GM21423 (cell line): ENCODE results near the gene PACSIN2.
"Not testable (repeated sequence)": the region's sequence is repeated elsewhere in the genome, so short reads cannot be mapped to it uniquely, and the experiment has no call there.

Experiments
- ATAC-seq: cut with Tn5 transposase; IDR thresholded peaks from one replicate; pipeline ENCODE4 v1.9.1; 2021; ENCODE audit warnings: mild to moderate bottlenecking, moderate library complexity; ENCODE audit not compliant: unreplicated experiment

The PACSIN2 gene

DNA sequence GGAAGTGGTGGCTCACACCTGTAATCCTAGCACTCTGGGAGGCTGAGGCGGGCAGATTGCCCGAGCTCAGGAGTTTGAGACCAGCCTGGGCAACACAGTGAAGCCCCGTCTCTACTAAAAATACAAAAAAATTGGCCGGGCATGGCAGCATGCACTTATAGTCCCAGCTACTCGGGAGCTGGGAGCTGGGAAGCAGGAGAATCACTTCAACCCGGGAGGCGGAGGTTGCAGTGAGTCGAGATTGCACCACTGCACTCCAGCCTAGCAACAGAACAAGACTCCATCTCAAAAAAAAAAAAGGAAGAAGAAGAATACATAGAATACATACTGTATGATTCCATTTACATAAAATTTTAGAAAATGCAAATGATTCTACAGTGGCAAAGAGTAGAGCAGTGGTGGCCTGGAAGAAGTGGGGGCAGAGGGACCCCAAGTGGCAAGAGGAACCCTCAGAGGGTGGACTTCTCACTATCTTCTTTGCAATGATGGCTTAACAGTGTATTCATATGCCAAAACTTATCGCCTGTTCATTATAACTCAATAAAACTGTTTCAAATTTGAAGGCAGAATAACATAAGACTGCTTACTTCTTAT lies 22.0 kb downstream of the PACSIN2 start:
- ATAC-seq: no peak

DNA sequence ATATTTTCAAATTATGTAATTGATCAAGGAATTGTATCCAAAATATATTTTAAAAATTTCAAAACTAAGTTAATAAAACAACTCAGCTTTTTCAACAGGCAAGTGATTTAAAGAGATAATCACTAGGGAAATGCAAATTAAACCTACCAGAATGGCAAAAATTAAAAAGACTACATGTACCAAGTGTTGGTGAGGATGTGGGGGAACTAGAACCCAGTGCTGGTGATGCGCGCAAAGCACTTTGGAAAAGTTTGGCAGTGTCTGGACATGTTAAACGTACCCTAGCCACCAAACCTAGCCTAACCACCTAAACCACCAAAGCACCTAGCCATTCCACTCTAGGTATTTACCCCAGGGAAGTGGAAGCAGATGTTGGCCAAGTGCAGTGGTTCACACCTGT lies 22.9 kb downstream of the PACSIN2 start:
- ATAC-seq: no peak

DNA sequence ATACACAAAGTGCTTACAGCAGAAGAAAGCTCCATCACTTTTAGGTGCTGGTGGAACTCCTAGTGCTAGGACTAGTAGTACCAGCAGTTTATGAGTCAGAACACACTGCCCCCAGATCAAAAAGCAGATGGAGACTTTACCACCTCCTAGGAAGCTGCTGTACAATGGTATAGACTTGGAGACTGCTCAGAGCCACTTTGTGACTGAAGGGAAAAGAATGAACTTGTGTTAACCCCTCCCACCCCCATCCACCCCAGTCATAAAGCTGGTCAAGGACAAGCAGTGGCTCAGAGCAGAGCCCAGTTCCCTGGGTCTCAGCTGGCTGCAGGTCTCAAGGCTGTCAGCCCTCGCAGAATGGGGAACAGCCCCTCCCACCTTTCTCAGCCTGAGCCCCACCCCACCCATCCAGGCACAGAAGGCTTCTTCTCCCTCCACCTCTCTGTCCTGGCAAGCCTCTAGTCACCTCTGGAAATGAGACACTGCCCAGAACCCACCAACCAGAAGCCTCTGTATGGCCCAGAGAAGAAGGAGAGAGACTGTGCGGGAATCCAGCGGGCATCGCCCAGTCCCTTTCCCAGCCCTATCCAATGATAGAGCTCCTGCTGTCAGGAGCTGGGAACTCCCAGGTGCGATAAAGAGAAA lies 23.8 kb downstream of the PACSIN2 start:
- no peak for ATAC-seq

DNA sequence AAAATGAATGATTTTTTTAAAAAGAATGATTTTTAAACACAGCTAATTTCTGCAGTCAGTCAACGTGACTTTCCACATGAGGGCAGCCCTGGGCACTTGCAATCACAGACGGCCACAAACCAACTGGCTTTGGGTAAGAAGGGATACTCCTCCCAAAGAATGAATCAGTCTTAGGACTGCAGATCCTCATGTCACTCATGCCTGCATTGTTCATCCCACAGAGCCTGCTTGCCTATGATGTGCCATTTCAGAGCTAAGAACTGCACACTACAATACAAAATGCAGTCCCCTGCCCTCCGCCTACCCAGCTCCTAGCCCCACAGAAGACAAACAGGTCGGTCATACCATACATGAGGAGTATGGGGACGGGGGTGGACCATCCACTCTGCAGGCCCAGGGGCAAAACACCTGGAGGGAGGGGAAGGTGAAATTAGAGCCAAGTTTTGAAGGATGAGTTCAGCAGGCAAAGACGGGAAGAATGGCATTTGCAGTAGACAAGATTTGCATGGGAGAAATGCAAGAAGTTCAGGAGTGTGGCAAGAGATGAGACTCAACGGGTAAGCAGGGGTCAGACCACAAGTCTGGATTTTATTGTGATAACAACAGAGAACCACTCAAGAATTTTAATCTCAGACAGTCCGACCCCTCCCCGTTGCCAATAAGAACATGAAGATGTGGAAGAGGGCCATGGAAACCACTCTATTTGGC lies 24.7 kb downstream of the PACSIN2 start:
- no peak for ATAC-seq

DNA sequence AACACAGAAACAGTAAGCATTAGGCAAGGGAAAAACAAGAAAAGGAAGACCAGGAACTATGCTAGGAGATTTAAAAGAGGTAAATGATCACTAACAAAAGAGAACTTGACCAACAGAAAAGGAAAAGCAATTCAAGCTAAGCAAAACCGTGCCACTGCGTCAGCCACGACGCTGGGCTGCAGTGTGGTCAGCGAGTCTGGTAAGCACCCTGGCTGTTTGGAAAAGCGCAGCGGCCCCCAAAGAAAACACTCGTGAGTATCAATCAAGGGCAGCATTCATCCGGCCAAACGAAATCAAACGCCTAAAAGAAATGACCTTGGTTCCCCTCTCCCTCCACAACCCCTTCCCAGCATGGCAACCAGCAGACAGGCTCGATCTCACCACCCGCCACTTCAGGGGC lies 28.8 kb downstream of the PACSIN2 start:
- ATAC-seq: no peak

DNA sequence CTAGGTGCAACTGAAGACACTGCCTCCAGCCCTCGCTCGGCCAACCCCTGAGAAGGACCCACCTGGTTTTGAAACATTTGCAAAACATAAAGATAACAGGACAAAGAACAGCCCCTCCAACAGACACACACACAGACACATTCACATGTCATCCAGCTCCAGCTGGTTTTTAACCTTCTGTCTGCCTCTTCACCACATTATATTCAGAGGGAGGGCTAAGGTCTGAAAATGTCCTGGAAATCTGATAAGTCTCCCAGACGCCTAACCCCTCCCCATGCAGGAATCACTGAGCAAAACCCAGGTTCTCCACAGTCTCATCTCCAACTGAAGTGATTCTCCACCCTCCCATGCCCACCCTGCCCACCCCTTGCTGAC lies 29.4 kb downstream of the PACSIN2 start:
- ATAC-seq: no peak

DNA sequence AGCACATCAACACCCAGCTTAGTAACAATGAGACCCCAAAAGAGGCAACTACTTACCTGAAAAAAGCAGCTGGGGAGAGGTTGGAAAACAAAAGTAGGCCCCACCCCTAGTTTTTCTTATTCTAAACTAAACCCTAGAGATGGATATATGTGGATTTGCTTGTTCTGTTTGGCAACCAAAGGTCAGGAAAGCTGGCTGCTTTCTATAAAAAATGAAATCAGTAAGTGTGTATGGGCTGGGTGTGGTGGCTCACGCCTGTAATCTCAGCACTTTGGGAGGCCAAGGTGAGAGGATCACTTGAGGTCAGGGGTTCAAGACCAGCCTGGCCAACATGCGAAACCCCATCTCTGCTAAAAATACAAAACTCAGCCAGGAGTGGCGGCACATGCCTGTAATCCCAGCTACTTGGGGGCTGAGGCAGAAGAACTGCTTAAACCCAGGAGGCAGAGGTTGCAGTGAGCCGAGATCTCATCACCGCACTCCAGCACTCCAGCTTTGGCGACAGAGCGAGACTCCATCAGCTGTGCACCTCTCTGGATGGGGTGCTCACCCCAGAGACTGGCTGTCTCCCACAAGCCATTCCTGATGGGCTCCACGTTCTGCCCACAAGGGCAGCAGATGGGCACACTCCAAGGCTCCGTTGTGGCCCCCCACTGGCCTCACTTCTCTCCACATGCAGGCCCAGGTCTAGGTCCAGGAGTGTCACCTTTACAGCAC lies 30.0 kb downstream of the PACSIN2 start:
- ATAC-seq: no peak

DNA sequence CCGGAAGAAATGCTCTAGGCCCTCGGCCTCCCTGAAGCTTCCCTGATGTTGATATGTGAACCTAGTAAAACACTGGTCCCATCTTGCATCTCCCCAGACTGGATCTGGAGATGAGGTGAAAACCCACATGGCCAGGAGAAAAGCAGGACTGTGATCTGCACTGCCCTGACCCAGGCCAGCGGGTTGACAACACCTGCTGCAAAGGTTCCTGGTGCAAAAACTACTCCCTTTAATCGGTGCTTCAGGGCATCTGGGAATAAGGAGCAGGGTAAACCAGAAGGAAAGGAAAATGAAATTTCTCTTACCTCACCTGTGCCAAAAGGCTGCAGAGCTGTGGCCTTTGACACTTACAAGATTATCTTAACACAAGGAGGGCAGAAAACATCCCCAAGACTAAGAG lies 30.6 kb downstream of the PACSIN2 start:
- no peak for ATAC-seq

DNA sequence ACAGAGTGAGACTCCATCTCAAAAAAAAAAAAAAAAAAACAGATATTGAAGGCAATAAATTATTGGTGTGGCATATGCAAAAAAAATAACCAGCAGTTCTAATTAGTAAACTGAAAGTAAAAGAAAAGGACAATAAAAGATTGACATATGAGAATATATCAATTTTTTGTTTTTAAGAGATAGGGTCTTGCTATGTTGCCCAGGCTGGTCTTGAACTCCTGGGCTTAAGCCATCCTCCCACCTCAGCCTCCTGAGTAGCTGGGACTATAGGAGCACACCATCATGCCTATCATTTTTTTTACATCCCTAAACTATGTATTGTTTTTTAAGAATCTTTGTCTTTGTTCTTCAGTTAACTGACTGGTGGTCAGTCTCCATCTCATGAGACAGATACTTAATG lies 31.5 kb downstream of the PACSIN2 start:
- ATAC-seq: no peak

DNA sequence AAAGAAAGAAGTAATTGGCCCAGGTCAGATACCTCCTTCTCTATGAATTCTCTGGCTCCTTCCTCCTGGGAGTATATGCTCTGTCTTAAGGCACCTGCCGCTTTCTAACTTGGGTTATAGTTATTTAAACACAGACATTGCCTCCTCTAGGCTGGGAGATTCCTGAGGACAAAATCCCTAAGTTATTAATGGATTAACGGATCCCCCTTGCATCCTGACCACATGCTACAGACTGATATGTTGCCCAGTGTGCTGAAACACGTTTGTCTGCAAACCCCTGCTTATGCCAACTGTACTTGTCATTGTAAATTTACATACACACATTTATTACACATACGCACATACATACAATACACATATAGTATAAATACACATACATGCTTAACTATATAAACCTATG lies 35.3 kb downstream of the PACSIN2 start:
- ATAC-seq: no peak

DNA sequence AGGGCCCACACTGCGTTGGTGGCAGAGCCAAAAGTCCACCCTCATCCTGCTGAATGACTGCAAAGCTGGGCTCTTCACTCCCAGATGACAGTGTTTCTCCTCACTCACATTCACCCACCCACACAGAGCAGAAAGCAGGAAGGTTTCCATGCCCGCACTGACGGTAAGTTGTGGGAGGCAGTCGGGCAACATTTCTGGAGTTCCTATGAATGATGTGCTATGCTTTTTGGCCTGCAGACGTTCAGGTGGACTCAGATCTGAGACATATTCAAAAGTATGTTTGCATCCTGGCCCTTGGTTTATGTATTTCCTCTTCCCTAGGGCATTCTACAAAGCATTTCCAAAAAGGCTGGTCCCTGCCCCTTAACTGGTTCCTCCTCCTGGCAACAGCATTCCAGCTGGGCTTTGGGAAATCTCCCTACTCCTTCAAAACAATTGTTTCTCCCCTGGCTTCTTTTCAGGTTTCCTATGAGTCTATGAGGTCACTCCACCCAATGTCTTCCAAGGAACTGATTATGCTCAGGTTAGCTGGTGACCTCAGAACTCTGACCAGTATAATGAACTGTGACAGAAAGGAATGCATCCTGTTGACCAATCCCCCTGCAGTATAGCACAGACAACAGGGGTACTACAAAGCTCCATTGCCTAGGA lies 36.4 kb downstream of the PACSIN2 start:
- ATAC-seq: no peak

DNA sequence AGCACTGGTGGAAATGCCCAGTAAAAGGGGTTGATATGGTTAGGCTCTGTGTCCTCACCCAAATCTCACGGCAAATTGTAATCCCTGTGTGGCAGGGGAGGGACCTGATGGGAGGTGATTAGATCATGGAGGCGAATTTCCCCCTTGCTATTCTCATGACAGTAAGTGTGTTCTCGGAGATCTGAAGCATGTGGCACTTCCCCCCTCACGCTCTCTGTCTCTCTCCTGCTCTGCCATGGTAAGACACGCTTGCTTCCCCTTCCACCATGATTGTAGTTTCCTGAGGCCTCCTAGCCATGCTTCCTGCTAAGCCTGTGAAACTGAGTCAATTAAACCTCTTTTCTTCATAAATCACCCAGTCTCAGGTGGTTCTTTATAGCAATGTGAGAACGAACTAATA lies 37.4 kb downstream of the PACSIN2 start:
- no peak for ATAC-seq

DNA sequence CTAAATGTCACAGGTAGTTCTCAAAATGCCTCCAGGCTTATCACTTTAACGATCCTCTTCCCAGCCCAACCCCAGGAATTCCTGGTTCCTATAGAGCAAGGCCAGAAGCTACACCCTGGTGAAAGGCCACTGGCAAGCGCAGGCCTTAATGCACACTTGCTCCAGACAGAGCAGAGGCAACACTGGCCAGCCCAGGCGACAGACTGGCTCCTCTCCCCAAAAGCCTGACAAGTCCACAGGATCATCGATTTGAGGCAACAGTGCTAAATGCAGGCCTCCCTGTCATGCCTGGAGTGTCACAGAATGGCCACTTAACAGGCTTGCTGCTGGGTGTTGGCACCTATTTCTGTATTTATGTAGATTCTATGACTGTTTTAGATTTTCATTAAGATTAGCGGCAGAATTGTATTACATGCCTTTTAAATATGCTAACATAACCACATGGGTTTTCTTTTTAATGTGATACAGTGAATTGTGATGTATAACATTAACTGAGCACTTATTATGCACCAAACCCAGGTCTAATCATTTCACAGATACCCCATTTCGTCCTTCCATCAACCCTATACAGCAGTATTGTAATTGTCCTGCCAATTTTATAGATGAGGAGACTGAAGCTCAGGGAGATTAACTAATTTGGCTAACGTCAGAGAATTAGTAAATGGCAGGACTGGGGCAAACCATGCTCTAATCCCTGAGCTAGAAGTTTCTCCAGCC lies 38.6 kb downstream of the PACSIN2 start:
- ATAC-seq: no peak

DNA sequence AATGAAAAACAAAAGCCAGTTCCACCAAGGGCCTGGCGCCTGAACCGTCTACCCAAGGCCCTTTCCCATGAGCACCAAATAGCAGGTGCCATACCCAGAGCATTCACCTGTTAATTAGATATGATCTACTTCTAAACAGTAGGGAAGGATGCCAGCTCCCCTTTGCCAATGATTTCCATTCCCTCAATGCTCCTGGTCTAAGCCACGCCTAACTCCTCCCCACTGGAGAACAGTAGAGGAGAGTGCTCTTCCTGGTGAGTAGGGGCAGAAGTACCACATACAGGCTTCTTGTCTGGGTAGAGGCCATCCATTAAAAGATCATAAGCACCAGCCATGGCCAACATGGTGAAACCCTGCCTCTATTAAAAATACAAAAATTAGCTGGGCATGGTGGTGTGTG lies 40.7 kb downstream of the PACSIN2 start:
- ATAC-seq: no peak

DNA sequence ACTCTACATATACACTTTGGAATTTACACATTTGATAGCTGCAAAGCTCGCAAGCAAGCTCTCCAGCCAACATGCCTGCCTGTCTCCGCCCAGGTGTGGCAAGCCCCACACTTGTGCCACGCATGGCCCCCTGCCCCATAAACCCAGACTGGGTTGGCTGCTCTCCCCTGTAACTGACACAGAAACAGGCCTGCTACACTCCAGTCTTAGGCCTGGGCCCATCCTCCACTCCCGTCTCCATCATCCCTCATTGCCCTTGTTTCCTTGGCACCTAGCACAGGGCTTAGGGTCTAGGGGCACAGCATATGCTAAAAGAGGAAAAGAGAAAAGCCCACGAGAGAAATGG lies 41.4 kb downstream of the PACSIN2 start:
- no peak for ATAC-seq

DNA sequence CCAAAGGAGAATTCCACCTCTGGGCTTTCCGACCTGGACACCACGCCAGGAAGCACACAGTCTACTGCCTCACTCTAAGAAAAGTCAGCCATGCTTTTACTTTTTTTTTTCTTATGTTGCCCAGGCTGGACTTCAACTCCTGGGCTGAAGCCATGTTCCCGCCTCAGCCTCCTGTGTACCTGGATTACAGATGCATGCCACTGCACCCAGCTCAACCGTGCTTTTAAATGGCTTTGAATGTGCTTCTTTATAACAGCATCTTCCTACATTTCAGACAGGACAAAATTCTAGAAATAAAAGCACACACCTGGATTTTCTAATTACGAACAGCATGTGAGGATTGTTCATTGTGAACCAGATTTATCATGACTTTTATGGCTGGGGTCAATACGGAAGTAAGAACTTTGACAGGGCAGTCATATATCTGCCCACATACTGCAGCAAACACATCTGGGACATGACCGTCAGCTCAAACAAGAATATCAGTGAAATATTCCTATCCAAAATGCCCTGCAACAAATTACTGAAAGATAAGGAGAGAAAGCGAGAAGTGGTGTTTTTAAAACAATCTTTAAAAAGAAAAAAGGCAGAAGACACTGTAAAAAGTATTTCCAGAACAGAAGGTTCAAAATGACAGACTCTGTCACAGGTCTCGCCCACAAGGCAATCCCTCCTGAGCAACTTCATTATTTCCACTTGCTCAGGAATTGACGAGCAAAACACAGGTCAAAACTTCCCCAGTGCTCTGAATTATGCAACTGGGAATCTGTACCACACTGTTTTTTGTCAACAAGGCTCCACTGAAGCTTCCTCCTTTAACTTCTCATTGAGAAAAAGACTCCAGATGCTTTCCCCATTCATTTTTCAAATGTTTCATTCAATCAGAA lies 42.1 kb downstream of the PACSIN2 start:
- ATAC-seq: no peak

DNA sequence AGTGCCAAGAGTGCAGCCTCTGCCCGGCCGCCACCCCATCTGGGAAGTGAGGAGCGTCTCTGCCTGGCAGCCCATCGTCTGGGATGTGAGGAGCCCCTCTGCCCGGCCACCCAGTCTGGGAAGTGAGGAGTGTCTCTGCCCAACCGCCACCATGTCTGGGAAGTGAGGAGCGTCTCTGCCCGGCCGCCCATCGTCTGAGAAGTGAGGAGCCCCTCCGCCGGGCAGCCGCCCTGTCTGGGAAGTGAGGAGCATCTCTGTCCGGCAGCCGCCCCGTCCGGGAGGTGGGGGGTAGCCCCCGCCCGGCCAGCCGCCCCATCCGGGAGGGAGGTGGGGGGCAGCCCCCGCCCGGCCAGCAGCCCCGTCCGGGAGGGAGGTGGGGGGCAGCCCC lies 43.5 kb downstream of the PACSIN2 start:
- ATAC-seq: not testable (repeated sequence)

DNA sequence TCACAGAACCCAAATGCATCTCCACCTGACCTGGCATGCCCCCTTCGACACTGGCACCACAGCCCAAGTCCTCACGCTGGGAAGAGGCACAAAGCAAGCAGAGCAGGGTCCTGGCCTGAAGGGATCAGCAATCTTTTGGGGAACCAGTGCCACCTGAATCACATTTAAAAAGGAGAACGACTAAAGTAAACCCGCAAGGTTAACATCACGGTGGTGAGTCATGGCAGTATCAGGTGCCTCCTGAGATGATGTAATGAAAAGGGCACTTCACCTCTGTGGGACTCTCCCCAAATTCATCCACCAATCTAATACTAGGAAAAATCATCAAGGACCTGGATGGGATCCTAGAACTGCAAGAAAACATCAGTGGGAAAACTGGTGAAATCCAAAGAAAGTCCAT lies 44.9 kb downstream of the PACSIN2 start:
- ATAC-seq: no peak

DNA sequence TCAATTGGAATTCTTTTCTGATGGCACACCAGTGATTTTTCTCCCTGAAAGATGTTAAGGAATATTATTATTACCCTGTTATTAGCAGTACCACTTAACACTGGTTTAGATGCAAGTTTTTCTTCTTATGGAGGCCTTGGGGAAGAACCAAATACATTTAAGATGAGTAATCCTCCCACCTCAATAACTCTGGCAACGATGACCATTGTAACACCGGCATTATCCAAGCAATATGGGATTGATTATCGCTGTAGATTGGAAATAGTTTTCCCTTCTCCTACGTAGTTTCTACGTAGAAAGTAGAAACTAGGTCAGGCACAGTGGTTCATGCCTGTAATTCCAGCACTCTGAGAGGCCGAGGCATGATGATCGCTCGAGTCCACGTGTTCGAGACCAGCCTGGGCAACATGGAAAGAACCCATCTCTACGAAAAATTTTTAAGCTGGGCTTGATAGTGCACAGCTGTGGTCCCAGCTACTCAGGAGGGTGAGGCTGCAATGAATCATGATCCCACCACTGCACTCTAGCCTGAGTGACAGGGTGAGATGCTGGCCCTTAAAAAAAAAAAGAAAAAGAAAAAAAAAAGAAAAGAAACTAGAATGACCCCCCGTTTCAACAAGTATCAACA lies 45.5 kb downstream of the PACSIN2 start:
- ATAC-seq: no peak
